Caco-2 (cell line): ENCODE measurements around the gene NDRG4. TPM values are rescaled to one million over a fixed set of nuclear protein-coding genes. Genes with fewer than 3 reads are reported as not detected.

Experiments used
- BruUV-seq: library from RNA; stranded (reverse); fragments of 400-500 nt; replicated peaks from 2 replicates; lab custom pipeline; 2021; lab: Mats Ljungman, UMichigan
- CTCF ChIA-PET: fragments of 300-600 bp; sonication (Branson Sonifier 250); formaldehyde crosslinking; loops from one replicate; lab custom pipeline; 2022; ENCODE audit warnings: antibody characterized with exemption; lab: Charles Lee
- POLR2A ChIA-PET: fragments of 300-600 bp; sonication (Branson Sonifier 250); formaldehyde crosslinking; loops from one replicate; lab custom pipeline; 2022; ENCODE audit warnings: antibody characterized with exemption; lab: Charles Lee
- DNase-seq, 2 experiments: peaks; one replicate each; pipeline versions ENCODE4 v3.0.0 to v3.0.0-alpha.2; 2020 to 2022
- H3K27me3 ChIP-seq: replicated peaks from 2 replicates; pipeline ENCODE4 v1.6.0; 2011; ENCODE audit warnings: low read length; ENCODE audit not compliant: control insufficient read depth, insufficient read depth
- H3K36me3 ChIP-seq: 2 replicates; pipeline ENCODE4 v1.5.1; 2011; ENCODE audit warnings: low read length; ENCODE audit not compliant: control insufficient read depth, insufficient read depth
- H3K4me1 ChIP-seq: fragments of 250-450 bp; sonication (Bioruptor Pico); 2 replicates; pipeline ENCODE4 v1.5.1; 2020; ENCODE audit warnings: mild to moderate bottlenecking
- H3K4me3 ChIP-seq: 2 replicates; pipeline ENCODE4 v1.5.1; 2011; ENCODE audit warnings: low read depth, mild to moderate bottlenecking, control low read depth, low read length
- H3K9me3 ChIP-seq: fragments of 250-450 bp; sonication (Bioruptor Pico); 2 replicates; pipeline ENCODE4 v1.5.1; 2020; ENCODE audit warnings: mild to moderate bottlenecking, moderate library complexity
- H3K27ac Mint-ChIP-seq: one replicate; pipeline ENCODE4 v1.8.0; 2022; ENCODE audit warnings: mixed read lengths; ENCODE audit not compliant: unreplicated experiment
- H3K27me3 Mint-ChIP-seq: one replicate; pipeline ENCODE4 v1.8.0; 2022; ENCODE audit warnings: mixed read lengths; ENCODE audit not compliant: insufficient read depth, unreplicated experiment
- H3K36me3 Mint-ChIP-seq: one replicate; pipeline ENCODE4 v1.8.0; 2022; ENCODE audit warnings: mild to moderate bottlenecking, mixed read lengths; ENCODE audit not compliant: insufficient read depth, unreplicated experiment
- H3K4me1 Mint-ChIP-seq: one replicate; pipeline ENCODE4 v1.8.0; 2022; ENCODE audit warnings: low read depth, mixed read lengths; ENCODE audit not compliant: unreplicated experiment
- H3K4me3 Mint-ChIP-seq: one replicate; pipeline ENCODE4 v1.8.0; 2022; ENCODE audit warnings: mild to moderate bottlenecking, moderate library complexity, mixed read lengths; ENCODE audit not compliant: unreplicated experiment
- H3K9me3 Mint-ChIP-seq: one replicate; pipeline ENCODE4 v1.8.0; 2022; ENCODE audit warnings: mixed read lengths; ENCODE audit not compliant: unreplicated experiment
- intact Hi-C: fragments of 100-400 bp; cut with micrococcal nuclease; formaldehyde crosslinking; loops from one replicate; pipeline ENCODE4 v1.10.0; 2022; ENCODE audit not compliant: unreplicated experiment
- total RNA-seq: library from RNA; stranded (reverse); gene quantifications from 2 replicates; pipeline ENCODE4 v1.2.3, GENCODE V29; 2022
- TF ChIP-seq, protein P1 (sequence below), 2 experiments: fragments of 200-600 bp in 1 of 2; IDR thresholded peaks; 1 replicate in 1 of 2; 2 replicates in 1 of 2; pipeline versions ENCODE4 v1.5.1 to v1.8.0; 2011 to 2022; ENCODE audit warnings: antibody characterized with exemption in 1 of 2, control low read depth in 1 of 2, inconsistent platforms in 1 of 2, low read depth in 1 of 2, low read length in 1 of 2, mild to moderate bottlenecking in 1 of 2, moderate library complexity in 1 of 2; ENCODE audit not compliant: insufficient read depth in 1 of 2, severe bottlenecking in 1 of 2, unreplicated experiment in 1 of 2

NDRG4 gene
- total RNA-seq, 1 experiment from 2014 or later, result 10.7 TPM

DNA sequence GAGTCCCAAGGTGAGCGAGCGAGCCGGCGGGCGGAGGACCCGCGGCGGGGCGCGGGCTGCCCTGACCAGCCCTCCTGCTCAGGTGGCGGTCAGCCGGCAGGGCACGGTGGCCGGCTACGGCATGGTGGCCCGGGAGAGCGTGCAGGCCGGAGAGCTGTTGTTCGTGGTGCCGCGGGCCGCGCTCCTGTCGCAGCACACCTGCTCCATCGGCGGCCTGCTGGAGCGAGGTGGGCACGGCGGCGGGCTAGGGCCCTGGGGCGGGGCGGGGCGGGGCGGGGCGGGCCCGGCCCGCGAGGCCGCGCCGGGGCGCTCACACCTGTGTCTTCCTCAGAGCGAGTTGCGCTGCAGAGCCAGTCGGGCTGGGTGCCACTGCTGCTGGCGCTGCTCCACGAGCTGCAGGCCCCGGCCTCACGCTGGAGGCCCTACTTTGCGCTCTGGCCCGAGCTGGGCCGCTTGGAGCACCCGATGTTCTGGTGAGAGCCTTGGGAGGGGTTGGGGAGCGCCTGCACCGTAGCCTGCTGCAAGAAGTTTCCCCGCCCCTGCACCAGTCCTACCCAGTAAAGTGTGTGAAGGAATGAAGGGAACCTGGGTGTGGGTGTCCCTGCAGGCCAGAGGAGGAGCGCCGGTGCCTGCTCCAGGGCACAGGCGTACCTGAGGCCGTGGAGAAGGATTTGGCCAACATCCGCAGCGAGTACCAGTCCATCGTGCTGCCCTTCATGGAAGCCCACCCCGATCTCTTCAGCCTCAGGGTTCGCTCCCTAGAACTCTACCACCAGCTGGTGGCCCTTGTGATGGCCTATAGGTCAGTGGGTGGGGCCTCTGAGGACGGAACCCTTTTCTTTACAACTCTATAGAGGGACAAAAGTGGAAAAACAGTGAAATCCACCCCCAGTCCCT is 16.2 kb downstream of the NDRG4 start:
- intact Hi-C loops, result loop anchor here (1.0 kb wide), 2 partner anchors 114 to 122 kb away; no protein-coding TSS in a partner anchor
- H3K27me3 ChIP-seq, result no peaks in the 10 kb centered on the region
- peak overlapping the region; percentile 88 for H3K4me3 ChIP-seq
- H3K4me1 Mint-ChIP-seq, result peaks cover 43% of the 10 kb centered on the region
- no peaks in the 10 kb centered on the region for H3K9me3 Mint-ChIP-seq
- no peaks in the 10 kb centered on the region for H3K27me3 Mint-ChIP-seq
- CTCF ChIA-PET, result interaction anchor here (1.6 to 2.1 kb wide), 2 partner anchors 145 to 240 kb away, joined by 7 to 8 read pairs; no protein-coding TSS in a partner anchor
- peak; percentile 66 to 73 for DNase-seq
- POLR2A ChIA-PET, result interaction anchor here (0.5 to 0.6 kb wide), 4 partner anchors 9 to 141 kb away, joined by 3 to 8 read pairs (median 3); no protein-coding TSS in a partner anchor
- TF ChIP-seq, protein P1, sequence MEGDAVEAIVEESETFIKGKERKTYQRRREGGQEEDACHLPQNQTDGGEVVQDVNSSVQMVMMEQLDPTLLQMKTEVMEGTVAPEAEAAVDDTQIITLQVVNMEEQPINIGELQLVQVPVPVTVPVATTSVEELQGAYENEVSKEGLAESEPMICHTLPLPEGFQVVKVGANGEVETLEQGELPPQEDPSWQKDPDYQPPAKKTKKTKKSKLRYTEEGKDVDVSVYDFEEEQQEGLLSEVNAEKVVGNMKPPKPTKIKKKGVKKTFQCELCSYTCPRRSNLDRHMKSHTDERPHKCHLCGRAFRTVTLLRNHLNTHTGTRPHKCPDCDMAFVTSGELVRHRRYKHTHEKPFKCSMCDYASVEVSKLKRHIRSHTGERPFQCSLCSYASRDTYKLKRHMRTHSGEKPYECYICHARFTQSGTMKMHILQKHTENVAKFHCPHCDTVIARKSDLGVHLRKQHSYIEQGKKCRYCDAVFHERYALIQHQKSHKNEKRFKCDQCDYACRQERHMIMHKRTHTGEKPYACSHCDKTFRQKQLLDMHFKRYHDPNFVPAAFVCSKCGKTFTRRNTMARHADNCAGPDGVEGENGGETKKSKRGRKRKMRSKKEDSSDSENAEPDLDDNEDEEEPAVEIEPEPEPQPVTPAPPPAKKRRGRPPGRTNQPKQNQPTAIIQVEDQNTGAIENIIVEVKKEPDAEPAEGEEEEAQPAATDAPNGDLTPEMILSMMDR (IDR thresholded peaks at IDR 0.05; ENCODE audit: insufficient read depth in 1 of 2, low read depth in 1 of 2, low read length in 1 of 2, severe bottlenecking in 1 of 2, unreplicated experiment in 1 of 2), result no peak
- H3K4me1 ChIP-seq, result peaks cover 18% of the 10 kb centered on the region
- H3K27ac Mint-ChIP-seq, result peak overlapping the region; percentile 97
- peaks cover 85% of the 10 kb centered on the region for H3K36me3 Mint-ChIP-seq
- H3K9me3 ChIP-seq, result no peaks in the 10 kb centered on the region
- no TSS peak for BruUV-seq
- peaks cover 10% of the 10 kb centered on the region for H3K36me3 ChIP-seq
- peak overlapping the region; percentile 93 for H3K4me3 Mint-ChIP-seq

DNA sequence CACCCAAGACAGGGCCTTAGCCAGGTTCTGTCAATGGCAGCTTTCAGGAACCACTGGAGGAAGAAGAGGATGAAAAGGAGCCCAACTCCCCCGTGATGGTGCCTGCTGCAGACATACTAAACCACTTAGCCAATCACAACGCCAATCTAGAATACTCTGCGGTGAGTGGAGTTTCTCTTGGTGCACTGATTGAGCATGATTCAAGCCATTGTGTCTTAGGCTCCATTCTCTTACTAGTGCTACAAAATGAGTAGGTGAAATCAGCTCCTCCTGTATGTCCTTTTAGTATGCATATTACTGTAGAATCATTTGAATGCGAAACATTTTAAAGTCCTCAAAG is 16.8 kb downstream of the NDRG4 start:
- TSS peak; percentile 19 for BruUV-seq
- Mint-ChIP-seq H3K27me3 (no peaks in the 10 kb centered on the region), H3K9me3 (no peaks in the 10 kb centered on the region), H3K36me3 (peaks cover 88% of the 10 kb centered on the region), H3K4me3 (peak overlapping the region; percentile 93), H3K27ac (peak overlapping the region; percentile 97), H3K4me1 (peaks cover 41% of the 10 kb centered on the region)
- intact Hi-C loops, result no loop called here
- TF ChIP-seq, protein P1 (IDR thresholded peaks at IDR 0.05; ENCODE audit: insufficient read depth in 1 of 2, low read depth in 1 of 2, low read length in 1 of 2, severe bottlenecking in 1 of 2, unreplicated experiment in 1 of 2), result no peak
- Histone ChIP-seq H3K36me3 (peaks cover 10% of the 10 kb centered on the region), H3K27me3 (no peaks in the 10 kb centered on the region), H3K4me3 (peak overlapping the region; percentile 88; the same call in 1 of the 2 replicates), H3K4me1 (peaks cover 18% of the 10 kb centered on the region), H3K9me3 (no peaks in the 10 kb centered on the region)
- CTCF ChIA-PET, result interaction anchor here (1.6 kb wide), 1 partner anchor 144 kb away, joined by 8 read pairs; no protein-coding TSS in a partner anchor
- POLR2A ChIA-PET, result interaction anchor here (0.6 kb wide), 1 partner anchor 9 kb away, joined by 3 read pairs; no protein-coding TSS in a partner anchor
- DNase-seq, result no peak

DNA sequence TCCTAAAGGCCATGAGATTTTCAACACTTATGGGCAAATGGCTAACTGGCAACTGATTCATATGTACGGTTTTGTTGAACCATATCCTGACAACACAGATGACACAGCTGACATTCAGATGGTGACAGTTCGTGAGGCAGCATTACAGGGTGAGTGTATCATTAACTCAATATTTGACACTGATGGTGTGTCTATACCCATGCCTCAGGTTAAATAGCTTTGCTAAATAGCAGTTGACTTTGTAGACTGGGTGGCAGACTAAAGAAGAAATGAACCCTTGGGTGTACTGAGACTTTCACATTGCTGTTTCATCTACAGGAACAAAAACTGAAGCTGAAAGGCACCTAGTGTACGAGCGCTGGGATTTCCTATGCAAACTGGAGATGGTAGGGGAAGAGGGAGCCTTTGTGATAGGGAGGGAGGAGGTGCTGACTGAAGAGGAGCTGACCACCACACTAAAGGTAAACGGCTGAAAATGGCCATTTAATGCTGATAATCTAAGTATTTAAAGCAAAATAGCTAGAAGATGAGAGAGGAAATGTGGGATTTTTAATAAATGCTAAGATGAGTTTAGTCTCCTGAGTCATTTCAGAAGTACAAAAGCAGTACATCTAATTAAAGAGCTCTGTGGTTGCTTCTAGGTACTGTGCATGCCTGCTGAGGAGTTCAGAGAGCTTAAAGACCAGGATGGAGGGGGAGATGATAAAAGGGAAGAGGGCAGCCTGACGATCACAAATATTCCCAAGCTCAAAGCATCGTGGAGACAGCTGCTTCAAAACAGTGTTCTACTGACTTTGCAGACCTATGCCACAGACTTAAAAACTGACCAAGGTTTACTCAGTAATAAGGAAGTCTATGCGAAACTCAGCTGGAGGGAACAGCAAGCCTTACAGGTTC is 18.4 kb downstream of the NDRG4 start:
- H3K27me3 ChIP-seq, result no peaks in the 10 kb centered on the region
- POLR2A ChIA-PET, result no interaction called here
- Mint-ChIP-seq H3K9me3 (no peaks in the 10 kb centered on the region), H3K4me1 (peaks cover 33% of the 10 kb centered on the region), H3K4me3 (no peak overlapping the region), H3K27me3 (no peaks in the 10 kb centered on the region), H3K27ac (peak overlapping the region; percentile 51), H3K36me3 (peaks cover 95% of the 10 kb centered on the region)
- CTCF ChIA-PET, result no interaction called here
- no peak overlapping the region for H3K4me3 ChIP-seq
- no peak for DNase-seq
- BruUV-seq, result no TSS peak
- H3K9me3 ChIP-seq, result no peaks in the 10 kb centered on the region
- TF ChIP-seq, protein P1 (IDR thresholded peaks at IDR 0.05; ENCODE audit: insufficient read depth in 1 of 2, low read depth in 1 of 2, low read length in 1 of 2, severe bottlenecking in 1 of 2, unreplicated experiment in 1 of 2), result no peak
- H3K36me3 ChIP-seq, result peaks cover 10% of the 10 kb centered on the region
- intact Hi-C loops, result no loop called here
- H3K4me1 ChIP-seq, result peaks cover 18% of the 10 kb centered on the region
